SU-DHL-6 (cell line): ENCODE measurements around the gene GARIN5B.

ENCODE experiments used
- CTCF ChIP-seq: fragments of 200-600 bp; sonication (generic); IDR thresholded peaks from one replicate; pipeline ENCODE4 v1.5.1; 2017; ENCODE audit warnings: antibody characterized with exemption, mild to moderate bottlenecking, low read length, moderate library complexity; ENCODE audit not compliant: insufficient read depth, poor library complexity, severe bottlenecking
- EZH2phosphoT487 ChIP-seq: fragments of 200-600 bp; sonication (generic), shearing (Covaris generic); conservative IDR thresholded peaks from 2 replicates; pipeline ENCODE4 v1.6.1; 2018; ENCODE audit warnings: mild to moderate bottlenecking, antibody characterized with exemption, low read length, moderate library complexity, mixed read lengths

DNA sequence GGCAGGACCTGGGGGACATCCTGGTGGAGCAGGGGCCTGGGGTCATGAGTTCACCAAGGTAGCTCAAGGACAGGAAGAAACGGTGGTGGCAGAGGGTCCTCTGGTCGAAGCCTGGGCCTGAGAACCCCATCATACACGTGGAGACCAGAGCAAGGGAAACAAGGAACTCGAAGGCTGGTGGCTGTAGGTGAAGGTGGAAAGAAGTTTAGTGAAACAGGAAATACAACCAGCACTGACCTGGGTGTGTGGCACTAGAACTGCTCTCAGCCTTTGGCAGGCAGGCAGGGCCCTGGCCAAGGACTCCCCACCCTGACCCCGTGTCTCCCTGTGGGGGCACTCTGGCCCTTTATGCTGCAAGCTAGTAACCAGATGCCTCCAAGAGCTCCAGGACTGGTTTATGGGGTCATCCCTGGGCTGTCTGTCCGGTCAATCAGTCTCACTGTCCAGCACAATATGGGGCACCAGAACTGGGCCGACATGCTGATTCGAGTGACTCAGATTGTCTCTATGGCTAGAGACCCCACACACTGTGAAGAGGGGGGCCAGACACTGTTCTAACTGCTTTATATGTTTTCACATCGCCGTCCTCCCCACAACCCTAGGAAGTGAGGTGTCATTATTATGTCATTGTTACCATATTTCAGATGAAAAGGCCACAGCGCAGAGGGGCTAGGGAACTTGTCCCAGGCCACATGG lies 12.3 kb downstream of the GARIN5B start:
- TF ChIP-seq CTCF (no peak), EZH2phosphoT487 (no peak)
